Mesenchymal stem cell (in vitro differentiated cells and primary cell): ENCODE measurements around the gene NSUN6.

Experiments used
- DNase-seq: peaks from one replicate; pipeline ENCODE4 v3.0.0-alpha.2; 2013
- H2AFZ ChIP-seq: one replicate; pipeline ENCODE4 v1.6.1; 2013; ENCODE audit warnings: low read depth, mild to moderate bottlenecking, control low read depth, inconsistent platforms, low read length, moderate library complexity
- H2AK5ac ChIP-seq: 2 replicates; pipeline ENCODE4 v1.6.1; 2013; ENCODE audit warnings: low read length, moderate library complexity, mild to moderate bottlenecking, inconsistent platforms; ENCODE audit not compliant: severe bottlenecking
- H2BK120ac ChIP-seq: one replicate; pipeline ENCODE4 v1.6.1; 2013; ENCODE audit warnings: low read depth, mild to moderate bottlenecking, inconsistent platforms, low read length, moderate library complexity
- H2BK12ac ChIP-seq, 2 experiments: one replicate each; pipeline ENCODE4 v1.6.1; 2013; ENCODE audit warnings: inconsistent platforms in 2 of 2, low read length in 2 of 2, mild to moderate bottlenecking in 2 of 2, moderate library complexity in 2 of 2, control low read depth in 1 of 2
- H2BK15ac ChIP-seq: one replicate; pipeline ENCODE4 v1.6.1; 2013; ENCODE audit warnings: mild to moderate bottlenecking, low read depth, inconsistent platforms; ENCODE audit not compliant: poor library complexity, severe bottlenecking
- H2BK5ac ChIP-seq: 2 replicates; pipeline ENCODE4 v1.6.1; 2013; ENCODE audit warnings: low read depth, mild to moderate bottlenecking, low read length, control low read depth, inconsistent platforms; ENCODE audit not compliant: poor library complexity, severe bottlenecking
- H3K14ac ChIP-seq, 2 experiments: one replicate each; pipeline ENCODE4 v1.6.1; 2013; ENCODE audit warnings: inconsistent platforms in 2 of 2, low read length in 2 of 2, control low read depth in 1 of 2, mild to moderate bottlenecking in 1 of 2, moderate library complexity in 1 of 2
- H3K18ac ChIP-seq, 2 experiments: one replicate each; pipeline ENCODE4 v1.6.1; 2013; ENCODE audit warnings: inconsistent platforms in 2 of 2, low read length in 2 of 2, control low read depth in 1 of 2, low read depth in 1 of 2, mild to moderate bottlenecking in 1 of 2
- H3K23ac ChIP-seq, 2 experiments: one replicate each; pipeline ENCODE4 v1.6.1; 2013; ENCODE audit warnings: inconsistent platforms in 2 of 2, low read length in 2 of 2, mild to moderate bottlenecking in 2 of 2, moderate library complexity in 2 of 2, control low read depth in 1 of 2
- H3K27ac ChIP-seq: 2 replicates; pipeline ENCODE4 v1.5.1; 2013; ENCODE audit warnings: mild to moderate bottlenecking, moderate library complexity, low read length, control low read depth, inconsistent platforms; ENCODE audit not compliant: poor library complexity, severe bottlenecking
- H3K27me3 ChIP-seq, 2 experiments: 2 replicates each; pipeline versions ENCODE4 v1.6.1 to v1.7.0; 2013; ENCODE audit warnings: low read length in 2 of 2, mild to moderate bottlenecking in 2 of 2, moderate library complexity in 2 of 2, control low read depth in 1 of 2, inconsistent platforms in 1 of 2; ENCODE audit not compliant: control insufficient read depth in 1 of 2, insufficient read depth in 1 of 2
- H3K36me3 ChIP-seq, 2 experiments: 2 replicates each; pipeline versions ENCODE4 v1.6.1 to v1.7.0; 2013; ENCODE audit warnings: low read length in 2 of 2, control low read depth in 1 of 2, inconsistent platforms in 1 of 2, low read depth in 1 of 2, mild to moderate bottlenecking in 1 of 2; ENCODE audit not compliant: insufficient read depth in 2 of 2, control insufficient read depth in 1 of 2
- H3K4ac ChIP-seq, 2 experiments: one replicate each; pipeline ENCODE4 v1.6.1; 2013; ENCODE audit warnings: inconsistent platforms in 2 of 2, low read length in 2 of 2, mild to moderate bottlenecking in 2 of 2, moderate library complexity in 2 of 2, control low read depth in 1 of 2, low read depth in 1 of 2
- H3K4me1 ChIP-seq: 2 replicates; pipeline ENCODE4 v1.6.1; 2013; ENCODE audit warnings: low read depth, low read length, control low read depth; ENCODE audit not compliant: control insufficient read depth, insufficient read depth
- H3K4me2 ChIP-seq: 2 replicates; pipeline ENCODE4 v1.6.1; 2013; ENCODE audit warnings: low read length, mild to moderate bottlenecking, inconsistent platforms; ENCODE audit not compliant: poor library complexity, severe bottlenecking
- H3K4me3 ChIP-seq, 2 experiments: 2 replicates each; pipeline versions ENCODE4 v1.5.1 to v1.7.0; 2013; ENCODE audit warnings: low read length in 2 of 2, mild to moderate bottlenecking in 2 of 2, control low read depth in 1 of 2, low read depth in 1 of 2; ENCODE audit not compliant: insufficient read depth in 1 of 2
- H3K79me1 ChIP-seq: replicated peaks from 2 replicates; pipeline ENCODE4 v1.6.1; 2013; ENCODE audit warnings: mild to moderate bottlenecking, control low read depth, low read length, inconsistent platforms; ENCODE audit not compliant: poor library complexity, severe bottlenecking
- H3K9ac ChIP-seq: 2 replicates; pipeline ENCODE4 v1.7.0; 2013; ENCODE audit warnings: mild to moderate bottlenecking, low read length, moderate library complexity
- H3K9me3 ChIP-seq: 2 replicates; pipeline ENCODE4 v1.7.0; 2013; ENCODE audit warnings: mild to moderate bottlenecking, low read length; ENCODE audit not compliant: control insufficient read depth
- H4K8ac ChIP-seq: one replicate; pipeline ENCODE4 v1.6.1; 2013; ENCODE audit warnings: inconsistent platforms, mild to moderate bottlenecking, low read length, moderate library complexity
- H4K91ac ChIP-seq: one replicate; pipeline ENCODE4 v1.6.1; 2013; ENCODE audit warnings: mild to moderate bottlenecking, low read length, inconsistent platforms
- WGBS: methylation state at CpG from one replicate; pipeline ENCODE4 v1.1.7; 2013; ENCODE audit warnings: mixed read lengths; 5-methylcytosine and 5-hydroxymethylcytosine counted together

Gene NSUN6

DNA sequence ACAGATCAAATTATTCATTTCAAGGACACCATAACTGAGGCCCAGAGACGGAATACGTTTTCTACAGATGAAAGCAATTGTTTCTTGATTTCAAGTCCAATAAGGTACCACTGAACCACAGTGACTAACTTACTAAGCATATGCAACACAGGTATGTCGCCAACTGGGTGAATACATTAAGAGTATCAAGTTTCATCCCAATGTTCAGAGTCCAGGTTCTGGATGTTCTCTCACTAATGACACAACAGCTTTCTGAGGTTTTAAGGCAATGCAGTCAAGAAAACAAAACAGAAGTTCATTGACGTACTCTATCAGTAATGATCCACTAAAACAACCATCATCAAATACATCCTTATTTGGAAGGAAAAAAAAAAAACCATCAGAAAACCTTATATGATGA is 35.8 kb downstream of the NSUN6 start:
- H3K9ac ChIP-seq = no peak overlapping the region
- H2AK5ac ChIP-seq = no peak overlapping the region
- H3K27me3 ChIP-seq = no peaks in the 10 kb centered on the region
- H4K91ac ChIP-seq = no peak overlapping the region
- H3K79me1 ChIP-seq = no peaks in the 10 kb centered on the region
- no peak overlapping the region for H2BK12ac ChIP-seq
- no peak overlapping the region for H2BK15ac ChIP-seq
- no peak overlapping the region for H3K18ac ChIP-seq
- no peak overlapping the region for H3K23ac ChIP-seq
- WGBS = 86% methylated on average over 3 of the region's 4 CpGs
- no peak overlapping the region for H3K4me3 ChIP-seq
- no peak overlapping the region for H2AFZ ChIP-seq
- H3K36me3 ChIP-seq = peaks cover 6 to 7% of the 10 kb centered on the region in 2 experiments
- no peak overlapping the region for H3K4me2 ChIP-seq
- H3K4ac ChIP-seq = no peak overlapping the region
- H3K14ac ChIP-seq = no peak overlapping the region
- no peak overlapping the region for H4K8ac ChIP-seq
- no peaks in the 10 kb centered on the region for H3K9me3 ChIP-seq
- DNase-seq = no peak
- H3K27ac ChIP-seq = no peak overlapping the region
- peaks cover 1% of the 10 kb centered on the region for H3K4me1 ChIP-seq
- H2BK5ac ChIP-seq = no peak overlapping the region
- H2BK120ac ChIP-seq = no peak overlapping the region

DNA sequence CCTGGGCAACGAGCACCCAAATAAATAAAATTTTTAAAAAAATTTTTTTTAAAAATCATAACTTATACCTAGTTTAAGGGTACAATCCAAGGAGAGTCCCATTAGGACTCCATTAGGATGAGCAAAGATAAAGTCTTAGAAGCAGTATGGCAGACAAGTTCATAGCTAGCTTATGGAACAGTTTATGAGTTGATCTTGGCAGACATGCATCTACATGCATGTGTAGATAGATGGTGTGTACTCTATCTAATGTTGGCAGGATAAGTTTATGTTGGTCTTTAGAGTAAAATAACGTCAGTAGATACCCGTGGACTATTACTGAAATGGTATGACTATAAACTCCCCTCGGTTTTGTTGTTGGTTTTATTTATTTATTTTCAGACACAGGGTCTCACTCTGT is 40.2 kb downstream of the NSUN6 start:
- H3K4me1 ChIP-seq = peaks cover 4% of the 10 kb centered on the region
- no peak overlapping the region for H2AFZ ChIP-seq
- no peak overlapping the region for H2BK120ac ChIP-seq
- H3K27ac ChIP-seq = peak overlapping the region; percentile 73
- H3K9me3 ChIP-seq = no peaks in the 10 kb centered on the region
- no peak for DNase-seq
- WGBS = 100% methylated on average over 3 of the region's 4 CpGs
- no peak overlapping the region for H2AK5ac ChIP-seq
- no peak overlapping the region for H4K8ac ChIP-seq
- H2BK15ac ChIP-seq = no peak overlapping the region
- no peak overlapping the region for H2BK5ac ChIP-seq
- H3K4ac ChIP-seq = no peak overlapping the region
- H3K27me3 ChIP-seq = no peaks in the 10 kb centered on the region
- peak overlapping the region in 1 of 2 experiments; percentile 20 for H2BK12ac ChIP-seq
- no peak overlapping the region for H3K18ac ChIP-seq
- no peak overlapping the region for H4K91ac ChIP-seq
- no peak overlapping the region for H3K23ac ChIP-seq
- H3K9ac ChIP-seq = no peak overlapping the region
- peaks cover 2% of the 10 kb centered on the region for H3K79me1 ChIP-seq
- H3K36me3 ChIP-seq = peaks cover 6 to 7% of the 10 kb centered on the region in 2 experiments
- no peak overlapping the region for H3K4me3 ChIP-seq
- H3K4me2 ChIP-seq = no peak overlapping the region
- no peak overlapping the region for H3K14ac ChIP-seq

- Histone ChIP-seq H2BK120ac (no peak overlapping the region), H3K27ac (peak overlapping the region; percentile 73), H3K23ac (no peak overlapping the region), H3K4me1 (peaks cover 4% of the 10 kb centered on the region), H3K36me3 (peaks cover 6 to 7% of the 10 kb centered on the region in 2 experiments), H2AK5ac (no peak overlapping the region), H4K91ac (no peak overlapping the region), H2BK12ac (no peak overlapping the region), H3K79me1 (peaks cover 2% of the 10 kb centered on the region), H3K9me3 (no peaks in the 10 kb centered on the region), H3K4me2 (no peak overlapping the region), H3K9ac (peak overlapping the region; percentile 51), H3K27me3 (no peaks in the 10 kb centered on the region), H2BK15ac (no peak overlapping the region), H3K4ac (peak overlapping the region in 1 of 2 experiments; percentile 51), H3K4me3 (no peak overlapping the region), H2BK5ac (no peak overlapping the region), H3K14ac (no peak overlapping the region), H4K8ac (peak overlapping the region; percentile 0), H2AFZ (peak overlapping the region; percentile 61), H3K18ac (peak overlapping the region in 1 of 2 experiments; percentile 34)
- peak; percentile 90 for DNase-seq
- 42% methylated on average over 3 of the region's 3 CpGs for WGBS
Observed at GRCh38 chr10:18610517-18610916, 40.9 kb downstream of the NSUN6 start.

DNA sequence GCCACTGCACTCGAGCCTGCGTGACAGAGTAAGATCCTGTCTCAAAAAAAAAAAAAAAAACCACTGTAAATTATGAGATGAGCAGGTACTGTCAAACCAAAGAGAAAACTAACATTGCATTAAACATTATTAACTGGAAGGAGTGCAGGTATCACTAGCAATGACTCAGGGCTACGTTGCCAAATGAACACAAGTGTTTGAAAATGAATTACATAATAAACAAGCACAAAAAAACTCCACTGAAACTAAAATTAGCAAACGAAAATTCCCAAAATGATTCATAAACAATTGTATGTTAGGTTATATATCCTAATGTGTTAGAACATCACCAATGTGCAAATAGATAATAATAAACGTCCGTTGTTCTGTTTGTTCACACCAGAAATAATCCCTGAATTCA is 42.8 kb downstream of the NSUN6 start:
- Histone ChIP-seq H3K4me1 (peaks cover 4% of the 10 kb centered on the region), H2AFZ (no peak overlapping the region), H4K91ac (no peak overlapping the region), H3K27ac (no peak overlapping the region), H3K9me3 (no peaks in the 10 kb centered on the region), H2BK120ac (no peak overlapping the region), H3K4ac (peak overlapping the region in 1 of 2 experiments; percentile 15), H3K14ac (no peak overlapping the region), H2BK12ac (no peak overlapping the region), H3K36me3 (peaks cover 6 to 7% of the 10 kb centered on the region in 2 experiments), H2AK5ac (no peak overlapping the region), H3K27me3 (no peaks in the 10 kb centered on the region), H3K4me3 (no peak overlapping the region), H3K18ac (no peak overlapping the region), H3K4me2 (no peak overlapping the region), H3K9ac (no peak overlapping the region), H4K8ac (no peak overlapping the region), H3K23ac (no peak overlapping the region), H3K79me1 (peaks cover 2% of the 10 kb centered on the region), H2BK5ac (no peak overlapping the region), H2BK15ac (no peak overlapping the region)
- WGBS = 94% methylated on average over 3 of the region's 6 CpGs
- DNase-seq = no peak
